CD4-positive, alpha-beta T cell treated with Interleukin-21 for 1 hour (primary cell): ENCODE data around the gene PERP.
"Not testable (repeated sequence)": the region's sequence is repeated elsewhere in the genome, so short reads cannot be mapped to it uniquely, and the experiment has no call there.

Experiments
- DNase-seq: peaks from one replicate; pipeline ENCODE4 v3.0.0-alpha.2; 2020

Gene PERP

GRCh38 chr6:138107078-138107751 lies at the start of gene PERP:
Gene PERP, minus strand, starts transcription at chr6:138107419. Its CDS starts 79 bp downstream, at chr6:138107340.
- DNase-seq: peak; percentile 69

- DNase-seq: no peak
Measured at GRCh38 chr6:138155443-138155842, 48.2 kb upstream of the PERP start.

GRCh38 chr6:138146544-138146943 lies 39.3 kb upstream of the PERP start:
- DNase-seq: no peak

GRCh38 chr6:138145402-138145801 lies 38.2 kb upstream of the PERP start:
- no peak for DNase-seq

- no peak for DNase-seq
Measured at GRCh38 chr6:138142806-138143205, 35.6 kb upstream of the PERP start.

GRCh38 chr6:138129190-138129589 lies 22.0 kb upstream of the PERP start:
- no peak for DNase-seq

- DNase-seq: no peak
Measured at GRCh38 chr6:138128096-138128495, 20.9 kb upstream of the PERP start.

GRCh38 chr6:138124096-138124495 lies 16.9 kb upstream of the PERP start:
- no peak for DNase-seq

- DNase-seq: no peak
Measured at GRCh38 chr6:138119976-138120375, 12.8 kb upstream of the PERP start.

GRCh38 chr6:138119229-138119628 lies 12.0 kb upstream of the PERP start:
- not testable (repeated sequence) for DNase-seq

- no peak for DNase-seq
Measured at GRCh38 chr6:138117376-138117914, 10.2 kb upstream of the PERP start.

GRCh38 chr6:138116661-138116999 lies 9.4 kb upstream of the PERP start:
- no peak for DNase-seq

GRCh38 chr6:138115877-138116660 lies 8.8 kb upstream of the PERP start:
- peak; percentile 71 for DNase-seq

GRCh38 chr6:138115201-138115600 lies 8.0 kb upstream of the PERP start:
- DNase-seq: no peak

GRCh38 chr6:138113588-138114210 lies 6.5 kb upstream of the PERP start:
- DNase-seq: no peak

GRCh38 chr6:138110229-138110628 lies 3.0 kb upstream of the PERP start:
- DNase-seq: no peak

- peak; percentile 80 for DNase-seq
Measured at GRCh38 chr6:138109042-138109997, 2.1 kb upstream of the PERP start.

GRCh38 chr6:138107752-138108592 lies 753 bp upstream of the PERP start:
- DNase-seq: peak; percentile 17

- DNase-seq: no peak
Measured at GRCh38 chr6:138106665-138107077, 548 bp downstream of the PERP start.

- DNase-seq: no peak
Measured at GRCh38 chr6:138105880-138106664, 1.1 kb downstream of the PERP start.

- no peak for DNase-seq
Measured at GRCh38 chr6:138105446-138105845, 1.8 kb downstream of the PERP start.
